Neural cell (in vitro differentiated cells): Measurements from ENCODE around the gene RCN2. TPM values are rescaled to one million over a fixed set of nuclear protein-coding genes. Genes with fewer than 3 reads are reported as not detected.

Experiments used
- H2AFZ ChIP-seq: fragments of 200-600, 300-800 bp; sonication (generic), shearing (Covaris generic); 2 replicates; pipeline ENCODE4 v1.6.0; 2014; ENCODE audit warnings: low read depth, mild to moderate bottlenecking, antibody characterized with exemption, low read length, moderate library complexity
- H3F3A ChIP-seq: fragments of 200-600 bp; shearing (Covaris generic); 2 replicates; pipeline ENCODE4 v1.6.1; 2016; ENCODE audit warnings: mild to moderate bottlenecking, moderate library complexity, mixed read lengths, antibody characterized with exemption, low read length; ENCODE audit not compliant: insufficient read depth, poor library complexity, severe bottlenecking
- H3K27ac ChIP-seq: fragments of 200-600, 300-800 bp; sonication (generic), shearing (Covaris generic); 2 replicates; pipeline ENCODE4 v1.5.1; 2014; ENCODE audit warnings: mild to moderate bottlenecking, low read length, moderate library complexity
- H3K27me3 ChIP-seq: fragments of 300-800, 200-600 bp; sonication (generic), shearing (Covaris generic); 2 replicates; pipeline ENCODE4 v1.6.0; 2014; ENCODE audit warnings: mild to moderate bottlenecking, low read depth, low read length, moderate library complexity; ENCODE audit not compliant: insufficient read depth
- H3K36me3 ChIP-seq: fragments of 300-800, 200-600 bp; sonication (generic), shearing (Covaris generic); 2 replicates; pipeline ENCODE4 v1.5.1; 2014; ENCODE audit warnings: mild to moderate bottlenecking, antibody characterized with exemption, low read length, moderate library complexity; ENCODE audit not compliant: insufficient read depth
- H3K4me2 ChIP-seq: fragments of 300-800, 200-600 bp; sonication (generic), shearing (Covaris generic); 2 replicates; pipeline ENCODE4 v1.6.0; 2014; ENCODE audit warnings: mild to moderate bottlenecking, low read length
- H3K4me3 ChIP-seq: fragments of 300-800, 200-600 bp; sonication (generic), shearing (Covaris generic); 2 replicates; pipeline ENCODE4 v1.5.1; 2014; ENCODE audit warnings: mild to moderate bottlenecking, low read length, moderate library complexity
- H3K79me2 ChIP-seq: fragments of 200-600 bp; shearing (Covaris generic); replicated peaks from 2 replicates; pipeline ENCODE4 v1.6.0; 2014; ENCODE audit warnings: mild to moderate bottlenecking, low read length, moderate library complexity; ENCODE audit not compliant: insufficient read depth
- H3K9ac ChIP-seq: fragments of 300-800, 200-600 bp; sonication (generic), shearing (Covaris generic); 2 replicates; pipeline ENCODE4 v1.6.1; 2016; ENCODE audit warnings: mild to moderate bottlenecking, low read length, mixed read lengths
- H3K9me2 ChIP-seq: fragments of 200-600 bp; shearing (Covaris generic); 2 replicates; pipeline ENCODE4 v1.6.1; 2016; ENCODE audit warnings: mild to moderate bottlenecking, low read length, mixed read lengths; ENCODE audit not compliant: insufficient read depth
- H3K9me3 ChIP-seq: fragments of 200-600, 300-800 bp; sonication (generic), shearing (Covaris generic); 2 replicates; pipeline ENCODE4 v1.6.1; 2016; ENCODE audit warnings: mild to moderate bottlenecking, mixed run types, low read length, moderate library complexity, mixed read lengths
- H4K20me1 ChIP-seq: fragments of 200-600 bp; shearing (Covaris generic); 2 replicates; pipeline ENCODE4 v1.6.1; 2016; ENCODE audit warnings: mild to moderate bottlenecking, mixed run types; ENCODE audit not compliant: insufficient read depth
- CTCF ChIP-seq: fragments of 450-650 bp; IDR thresholded peaks from 2 replicates; pipeline ENCODE4 v1.5.1; 2014; ENCODE audit warnings: antibody characterized with exemption, mild to moderate bottlenecking, moderate library complexity; ENCODE audit not compliant: poor library complexity, severe bottlenecking
- EP300 ChIP-seq: fragments of 450-650 bp; conservative IDR thresholded peaks from 2 replicates; pipeline ENCODE4 v1.6.1; 2014; ENCODE audit warnings: antibody characterized with exemption, mild to moderate bottlenecking, moderate library complexity; ENCODE audit not compliant: poor library complexity, severe bottlenecking
- EZH2 ChIP-seq: fragments of 200-600, 300-800 bp; shearing (Covaris generic), sonication (generic); IDR thresholded peaks from 2 replicates; pipeline ENCODE4 v1.6.1; 2014; ENCODE audit warnings: antibody characterized with exemption, low read length, borderline replicate concordance, mild to moderate bottlenecking; ENCODE audit not compliant: insufficient read depth, poor library complexity, severe bottlenecking
- MXI1 ChIP-seq: fragments of 450-650 bp; conservative IDR thresholded peaks from 2 replicates; pipeline ENCODE4 v1.6.1; 2014; ENCODE audit warnings: antibody characterized with exemption, mild to moderate bottlenecking; ENCODE audit not compliant: poor library complexity, severe bottlenecking
- POLR2AphosphoS5 ChIP-seq: IDR thresholded peaks from 2 replicates; pipeline ENCODE4 v1.6.1; 2012
- RAD21 ChIP-seq: fragments of 450-650 bp; conservative IDR thresholded peaks from 2 replicates; pipeline ENCODE4 v1.6.1; 2014; ENCODE audit warnings: antibody characterized with exemption, mild to moderate bottlenecking, moderate library complexity
- SMC3 ChIP-seq: fragments of 450-650 bp; conservative IDR thresholded peaks from 2 replicates; pipeline ENCODE4 v1.6.1; 2014; ENCODE audit warnings: antibody characterized with exemption, mild to moderate bottlenecking, moderate library complexity; ENCODE audit not compliant: poor library complexity
- TAF1 ChIP-seq: IDR thresholded peaks from 2 replicates; pipeline ENCODE4 v1.6.1; 2012; ENCODE audit warnings: low read depth
- polyA plus RNA-seq: library from polyadenylated mRNA; depleted of rRNA; stranded (reverse); fragments of >200 nt; gene quantifications from 2 replicates; pipeline ENCODE4 v1.2.3, GENCODE V29; 2014
- TF ChIP-seq, protein P1 (sequence below): IDR thresholded peaks from 2 replicates; pipeline ENCODE4 v1.6.1; 2012; ENCODE audit warnings: borderline replicate concordance

Gene RCN2
- polyA plus RNA-seq, 1 donor from 2014 or later = 400 TPM

DNA sequence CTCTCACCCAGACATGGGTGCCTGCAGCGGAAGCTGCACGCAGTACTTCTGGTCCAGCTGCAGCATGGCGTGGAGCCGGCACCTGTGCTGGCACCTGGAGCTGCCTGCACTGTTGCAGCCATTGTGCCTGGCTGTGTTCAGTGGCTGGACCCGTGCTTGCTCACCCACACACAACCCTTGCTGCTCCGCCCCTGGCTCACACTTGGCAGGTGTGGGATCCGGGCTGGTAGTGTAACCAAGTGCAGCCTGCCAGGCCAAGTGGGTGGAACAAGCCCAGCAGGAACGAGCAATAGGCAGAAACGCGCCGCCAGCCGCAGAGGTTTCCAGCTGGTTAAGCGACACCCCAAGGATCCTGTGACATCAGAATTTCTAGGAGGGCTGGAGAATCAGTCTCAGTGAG, 15.2 kb upstream of the RCN2 start:
- Histone ChIP-seq H4K20me1 (no peaks in the 10 kb centered on the region), H3K79me2 (no peaks in the 10 kb centered on the region), H3K9me2 (no peaks in the 10 kb centered on the region), H3K4me2 (no peak overlapping the region), H3K36me3 (no peaks in the 10 kb centered on the region), H2AFZ (no peak overlapping the region), H3K9ac (no peak overlapping the region), H3K4me3 (no peak overlapping the region), H3K9me3 (no peaks in the 10 kb centered on the region), H3F3A (no peaks in the 10 kb centered on the region), H3K27me3 (no peaks in the 10 kb centered on the region), H3K27ac (no peak overlapping the region)
- TF ChIP-seq EP300 (no peak), RAD21 (no peak), POLR2AphosphoS5 (no peak), TAF1 (no peak), EZH2 (no peak), MXI1 (no peak), CTCF (no peak), SMC3 (no peak)
- TF ChIP-seq, protein P1, sequence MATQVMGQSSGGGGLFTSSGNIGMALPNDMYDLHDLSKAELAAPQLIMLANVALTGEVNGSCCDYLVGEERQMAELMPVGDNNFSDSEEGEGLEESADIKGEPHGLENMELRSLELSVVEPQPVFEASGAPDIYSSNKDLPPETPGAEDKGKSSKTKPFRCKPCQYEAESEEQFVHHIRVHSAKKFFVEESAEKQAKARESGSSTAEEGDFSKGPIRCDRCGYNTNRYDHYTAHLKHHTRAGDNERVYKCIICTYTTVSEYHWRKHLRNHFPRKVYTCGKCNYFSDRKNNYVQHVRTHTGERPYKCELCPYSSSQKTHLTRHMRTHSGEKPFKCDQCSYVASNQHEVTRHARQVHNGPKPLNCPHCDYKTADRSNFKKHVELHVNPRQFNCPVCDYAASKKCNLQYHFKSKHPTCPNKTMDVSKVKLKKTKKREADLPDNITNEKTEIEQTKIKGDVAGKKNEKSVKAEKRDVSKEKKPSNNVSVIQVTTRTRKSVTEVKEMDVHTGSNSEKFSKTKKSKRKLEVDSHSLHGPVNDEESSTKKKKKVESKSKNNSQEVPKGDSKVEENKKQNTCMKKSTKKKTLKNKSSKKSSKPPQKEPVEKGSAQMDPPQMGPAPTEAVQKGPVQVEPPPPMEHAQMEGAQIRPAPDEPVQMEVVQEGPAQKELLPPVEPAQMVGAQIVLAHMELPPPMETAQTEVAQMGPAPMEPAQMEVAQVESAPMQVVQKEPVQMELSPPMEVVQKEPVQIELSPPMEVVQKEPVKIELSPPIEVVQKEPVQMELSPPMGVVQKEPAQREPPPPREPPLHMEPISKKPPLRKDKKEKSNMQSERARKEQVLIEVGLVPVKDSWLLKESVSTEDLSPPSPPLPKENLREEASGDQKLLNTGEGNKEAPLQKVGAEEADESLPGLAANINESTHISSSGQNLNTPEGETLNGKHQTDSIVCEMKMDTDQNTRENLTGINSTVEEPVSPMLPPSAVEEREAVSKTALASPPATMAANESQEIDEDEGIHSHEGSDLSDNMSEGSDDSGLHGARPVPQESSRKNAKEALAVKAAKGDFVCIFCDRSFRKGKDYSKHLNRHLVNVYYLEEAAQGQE = no peak

DNA sequence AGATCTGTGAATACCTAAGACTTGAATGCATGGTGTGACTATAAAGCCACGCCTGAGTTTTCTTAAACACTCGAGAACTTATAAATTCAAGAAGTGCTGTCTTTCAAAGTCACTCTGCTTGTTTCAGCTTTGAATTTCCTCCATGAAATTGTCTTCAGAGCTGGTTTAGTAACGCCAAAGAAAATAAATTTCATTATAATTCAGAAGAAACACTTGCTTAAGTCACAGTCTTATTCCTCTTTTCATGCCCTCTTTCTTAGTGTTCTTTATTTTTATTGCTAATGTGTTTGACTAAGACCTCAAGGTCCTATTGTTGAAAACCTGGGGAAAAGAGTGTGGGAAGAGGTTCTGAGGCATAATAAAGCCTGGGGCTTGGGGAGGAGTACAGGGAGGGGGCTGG, 3.3 kb upstream of the RCN2 start:
- Histone ChIP-seq H3F3A (no peaks in the 10 kb centered on the region), H3K27ac (no peak overlapping the region), H3K36me3 (no peaks in the 10 kb centered on the region), H4K20me1 (no peaks in the 10 kb centered on the region), H3K9me2 (no peaks in the 10 kb centered on the region), H3K27me3 (no peaks in the 10 kb centered on the region), H3K9ac (no peak overlapping the region), H3K4me2 (no peak overlapping the region), H3K4me3 (no peak overlapping the region), H3K79me2 (peaks cover 13% of the 10 kb centered on the region), H3K9me3 (no peaks in the 10 kb centered on the region), H2AFZ (no peak overlapping the region)
- TF ChIP-seq CTCF (no peak), RAD21 (no peak), EZH2 (no peak), TAF1 (no peak), EP300 (no peak), POLR2AphosphoS5 (no peak), MXI1 (no peak), SMC3 (no peak)
- TF ChIP-seq, protein P1 = no peak
